ENCODE results near the gene AADACL4.
"Not testable (repeated sequence)": the region's sequence is repeated elsewhere in the genome, so short reads cannot be mapped to it uniquely, and the experiment has no call there.

The AADACL4 gene

GRCh38 chr1:12629985-12630760, 13.7 kb upstream of the AADACL4 start:
- no peaks in the 10 kb centered on the region for H3K9me3 Mint-ChIP-seq
- H3K4me3 Mint-ChIP-seq = no peak overlapping the region
- no peaks in the 10 kb centered on the region for H3K36me3 Mint-ChIP-seq
- ATAC-seq (replicated peaks) (no peak), DNase-seq (no peak)
- peak overlapping the region; percentile 37 for H3K27ac Mint-ChIP-seq
- H3K4me1 Mint-ChIP-seq = no peaks in the 10 kb centered on the region
- H3K27me3 Mint-ChIP-seq = peaks cover 8 to 13% of the 10 kb centered on the region in 2 donors

- no peaks in the 10 kb centered on the region for H3K36me3 Mint-ChIP-seq
- no peak for DNase-seq
- H3K27ac Mint-ChIP-seq = no peak overlapping the region
- H3K4me3 Mint-ChIP-seq = no peak overlapping the region
- H3K27me3 Mint-ChIP-seq = peaks cover 11 to 17% of the 10 kb centered on the region in 2 donors
- no peaks in the 10 kb centered on the region for H3K9me3 Mint-ChIP-seq
- no peak for ATAC-seq (replicated peaks)
- H3K4me1 Mint-ChIP-seq = no peaks in the 10 kb centered on the region
These were observed 12.8 kb upstream of the AADACL4 start for GRCh38 chr1:12630946-12631530.

GRCh38 chr1:12631571-12631970, 12.3 kb upstream of the AADACL4 start:
- no peak for DNase-seq
- H3K4me1 Mint-ChIP-seq = no peaks in the 10 kb centered on the region
- H3K36me3 Mint-ChIP-seq = no peaks in the 10 kb centered on the region
- no peaks in the 10 kb centered on the region for H3K9me3 Mint-ChIP-seq
- H3K27ac Mint-ChIP-seq = no peak overlapping the region
- no peak for ATAC-seq (replicated peaks)
- no peak overlapping the region for H3K4me3 Mint-ChIP-seq
- H3K27me3 Mint-ChIP-seq = peaks cover 11 to 17% of the 10 kb centered on the region in 2 donors

GRCh38 chr1:12634156-12634555, 9.7 kb upstream of the AADACL4 start:
- no peak overlapping the region for H3K27ac Mint-ChIP-seq
- no peak for DNase-seq
- peaks cover 17% of the 10 kb centered on the region in 2 donors for H3K27me3 Mint-ChIP-seq
- H3K36me3 Mint-ChIP-seq = no peaks in the 10 kb centered on the region
- ATAC-seq (replicated peaks) = no peak
- H3K4me1 Mint-ChIP-seq = no peaks in the 10 kb centered on the region
- H3K4me3 Mint-ChIP-seq = no peak overlapping the region
- H3K9me3 Mint-ChIP-seq = peaks cover 0 to 3% of the 10 kb centered on the region in 2 donors

GRCh38 chr1:12634696-12635202, 9.1 kb upstream of the AADACL4 start:
- Mint-ChIP-seq H3K4me1 (no peaks in the 10 kb centered on the region), H3K27ac (no peak overlapping the region), H3K27me3 (peaks cover 13 to 17% of the 10 kb centered on the region in 2 donors), H3K36me3 (no peaks in the 10 kb centered on the region), H3K9me3 (peaks cover 0 to 7% of the 10 kb centered on the region in 2 donors), H3K4me3 (no peak overlapping the region)
- no peak for DNase-seq
- ATAC-seq (replicated peaks) = no peak

- peaks cover 4 to 17% of the 10 kb centered on the region in 2 donors for H3K9me3 Mint-ChIP-seq
- H3K36me3 Mint-ChIP-seq = peaks cover 0 to 2% of the 10 kb centered on the region in 2 donors
- peaks cover 11 to 17% of the 10 kb centered on the region in 2 donors for H3K27me3 Mint-ChIP-seq
- ATAC-seq (replicated peaks) = no peak
- H3K27ac Mint-ChIP-seq = no peak overlapping the region
- DNase-seq = no peak
- H3K4me3 Mint-ChIP-seq = no peak overlapping the region
- no peaks in the 10 kb centered on the region for H3K4me1 Mint-ChIP-seq
These were observed 7.6 kb upstream of the AADACL4 start for GRCh38 chr1:12636098-12636950.

GRCh38 chr1:12637693-12638092, 6.2 kb upstream of the AADACL4 start:
- Mint-ChIP-seq H3K27ac (no peak overlapping the region), H3K27me3 (peaks cover 10 to 11% of the 10 kb centered on the region in 2 donors), H3K4me3 (no peak overlapping the region), H3K4me1 (no peaks in the 10 kb centered on the region), H3K9me3 (peaks cover 4 to 19% of the 10 kb centered on the region in 2 donors), H3K36me3 (peaks cover 0 to 2% of the 10 kb centered on the region in 2 donors)
- ATAC-seq (replicated peaks) = no peak
- DNase-seq = no peak

- H3K4me3 Mint-ChIP-seq = no peak overlapping the region
- ATAC-seq (replicated peaks) (no peak), DNase-seq (no peak)
- no peaks in the 10 kb centered on the region for H3K4me1 Mint-ChIP-seq
- peaks cover 0 to 2% of the 10 kb centered on the region in 2 donors for H3K36me3 Mint-ChIP-seq
- peaks cover 12 to 21% of the 10 kb centered on the region in 2 donors for H3K27me3 Mint-ChIP-seq
- no peak overlapping the region for H3K27ac Mint-ChIP-seq
- peaks cover 4 to 19% of the 10 kb centered on the region in 2 donors for H3K9me3 Mint-ChIP-seq
These were observed 3.5 kb upstream of the AADACL4 start for GRCh38 chr1:12640237-12640957.

GRCh38 chr1:12640958-12641272, 3.0 kb upstream of the AADACL4 start:
- no peak for ATAC-seq (replicated peaks)
- peaks cover 4 to 19% of the 10 kb centered on the region in 2 donors for H3K9me3 Mint-ChIP-seq
- no peak for DNase-seq
- H3K27ac Mint-ChIP-seq = no peak overlapping the region
- no peaks in the 10 kb centered on the region for H3K4me1 Mint-ChIP-seq
- no peak overlapping the region for H3K4me3 Mint-ChIP-seq
- peaks cover 10 to 25% of the 10 kb centered on the region in 2 donors for H3K27me3 Mint-ChIP-seq
- H3K36me3 Mint-ChIP-seq = peaks cover 0 to 2% of the 10 kb centered on the region in 2 donors

GRCh38 chr1:12643079-12643478, 806 bp upstream of the AADACL4 start:
- Mint-ChIP-seq H3K4me1 (no peaks in the 10 kb centered on the region), H3K27me3 (peaks cover 19 to 37% of the 10 kb centered on the region in 2 donors), H3K9me3 (peaks cover 4 to 19% of the 10 kb centered on the region in 2 donors), H3K4me3 (no peak overlapping the region), H3K36me3 (peaks cover 0 to 2% of the 10 kb centered on the region in 2 donors), H3K27ac (no peak overlapping the region)
- ATAC-seq (replicated peaks) (no peak), DNase-seq (no peak)

- Mint-ChIP-seq H3K9me3 (peaks cover 4 to 15% of the 10 kb centered on the region in 2 donors), H3K4me3 (no peak overlapping the region), H3K27me3 (peaks cover 28 to 35% of the 10 kb centered on the region in 2 donors), H3K4me1 (no peaks in the 10 kb centered on the region), H3K36me3 (peaks cover 0 to 2% of the 10 kb centered on the region in 2 donors), H3K27ac (no peak overlapping the region)
- DNase-seq (no peak), ATAC-seq (replicated peaks) (no peak)
These were observed 352 bp downstream of the AADACL4 start for GRCh38 chr1:12644237-12644636.

GRCh38 chr1:12644829-12645228, 944 bp downstream of the AADACL4 start:
- DNase-seq (no peak), ATAC-seq (replicated peaks) (no peak)
- Mint-ChIP-seq H3K36me3 (peaks cover 0 to 2% of the 10 kb centered on the region in 2 donors), H3K4me1 (no peaks in the 10 kb centered on the region), H3K4me3 (no peak overlapping the region), H3K27me3 (peaks cover 31 to 38% of the 10 kb centered on the region in 2 donors), H3K9me3 (peaks cover 4 to 11% of the 10 kb centered on the region in 2 donors), H3K27ac (no peak overlapping the region)

GRCh38 chr1:12645401-12645800, 1.5 kb downstream of the AADACL4 start:
- ATAC-seq (replicated peaks); DNase-seq; H3K4me3 Mint-ChIP-seq; H3K4me1 Mint-ChIP-seq; H3K36me3 Mint-ChIP-seq; H3K9me3 Mint-ChIP-seq; H3K27ac Mint-ChIP-seq: not testable (repeated sequence)
- peaks cover 36 to 38% of the 10 kb centered on the region in 2 donors for H3K27me3 Mint-ChIP-seq

GRCh38 chr1:12648741-12649140, 4.9 kb downstream of the AADACL4 start:
- no peaks in the 10 kb centered on the region for H3K36me3 Mint-ChIP-seq
- H3K4me1 Mint-ChIP-seq = no peaks in the 10 kb centered on the region
- ATAC-seq (replicated peaks) (no peak), DNase-seq (no peak)
- peaks cover 41 to 55% of the 10 kb centered on the region in 2 donors for H3K27me3 Mint-ChIP-seq
- H3K4me3 Mint-ChIP-seq = no peak overlapping the region
- no peaks in the 10 kb centered on the region for H3K9me3 Mint-ChIP-seq
- no peak overlapping the region for H3K27ac Mint-ChIP-seq

All from stimulated activated naive B cell treated with anti-CD40 and anti-IgM and Interleukin-4, amounts not matched to agents 10 μg/mL and 1 μg/mL and 100 μg/mL, for 72 hours (primary cell).